Muscle layer of duodenum (tissue), 2 donors: ENCODE results near the gene ADAMTS17.
A peak's percentile ranks its signal among the peaks of the same experiment; 100 is the strongest.

Experiments
- H3K27ac ChIP-seq: one replicate; pipeline ENCODE4 v1.7.0; 2013; ENCODE audit warnings: mild to moderate bottlenecking, low read length
- H3K27me3 ChIP-seq: one replicate; pipeline ENCODE4 v1.7.0; 2013; ENCODE audit warnings: low read depth, mild to moderate bottlenecking, control low read depth, low read length
- H3K36me3 ChIP-seq, 2 donors: one replicate each; pipeline ENCODE4 v1.7.0; 2013; ENCODE audit warnings: low read length in 2 of 2, control low read depth in 1 of 2, mild to moderate bottlenecking in 1 of 2; ENCODE audit not compliant: insufficient read depth in 2 of 2, control insufficient read depth in 1 of 2
- H3K4me1 ChIP-seq, 2 donors: one replicate each; pipeline ENCODE4 v1.7.0; 2013; ENCODE audit warnings: low read length in 2 of 2, mild to moderate bottlenecking in 2 of 2, control low read depth in 1 of 2, moderate library complexity in 1 of 2; ENCODE audit not compliant: insufficient read depth in 2 of 2, control insufficient read depth in 1 of 2
- H3K4me3 ChIP-seq, 2 donors: one replicate each; pipeline ENCODE4 v1.7.0; 2013; ENCODE audit warnings: low read length in 2 of 2, low read depth in 1 of 2, mild to moderate bottlenecking in 1 of 2
- H3K9me3 ChIP-seq, 2 donors: one replicate each; pipeline ENCODE4 v1.7.0; 2013; ENCODE audit warnings: low read length in 2 of 2, control low read depth in 1 of 2, mild to moderate bottlenecking in 1 of 2; ENCODE audit not compliant: control insufficient read depth in 1 of 2
- donor health status: healthy.

ADAMTS17 gene

GRCh38 chr15:99925661-99926461 lies 415.9 kb downstream of the ADAMTS17 start:
- peak overlapping the region; percentile 26 to 46 for H3K4me3 ChIP-seq
- no peaks in the 10 kb centered on the region for H3K27me3 ChIP-seq
- H3K9me3 ChIP-seq: no peaks in the 10 kb centered on the region
- no peak overlapping the region for H3K27ac ChIP-seq
- peaks cover 0 to 3% of the 10 kb centered on the region in 2 donors for H3K4me1 ChIP-seq
- H3K36me3 ChIP-seq: no peaks in the 10 kb centered on the region

- Histone ChIP-seq H3K27me3 (no peaks in the 10 kb centered on the region), H3K4me3 (no peak overlapping the region), H3K36me3 (no peaks in the 10 kb centered on the region), H3K27ac (no peak overlapping the region), H3K4me1 (peaks cover 0 to 3% of the 10 kb centered on the region in 2 donors), H3K9me3 (no peaks in the 10 kb centered on the region)
Observed at GRCh38 chr15:99923711-99924110, 418.1 kb downstream of the ADAMTS17 start.
